Spinal cord (tissue), 10 donors: ENCODE results near the gene ARHGEF19. TPM values are rescaled to one million over a fixed set of nuclear protein-coding genes. Genes with fewer than 3 reads are reported as not detected.
A peak's percentile ranks its signal among the peaks of the same experiment; 100 is the strongest.
"Not testable (repeated sequence)": the region's sequence is repeated elsewhere in the genome, so short reads cannot be mapped to it uniquely, and the experiment has no call there.

Experiments used
- DNase-seq, 6 donors: peaks; one replicate each; pipeline versions ENCODE4 v3.0.0 to v3.0.0-alpha.2; 2013 to 2015; ENCODE audit warnings: low spot score in 6 of 6, low read depth in 4 of 6
- H3K27ac ChIP-seq: one replicate; pipeline ENCODE4 v1.5.1; 2013; ENCODE audit warnings: low read depth, low read length, control low read depth
- H3K27me3 ChIP-seq: one replicate; pipeline ENCODE4 v1.6.1; 2013; ENCODE audit warnings: low read length; ENCODE audit not compliant: control insufficient read depth, insufficient read depth
- H3K36me3 ChIP-seq: one replicate; pipeline ENCODE4 v1.6.1; 2013; ENCODE audit warnings: low read length; ENCODE audit not compliant: control insufficient read depth, insufficient read depth
- H3K4me1 ChIP-seq: one replicate; pipeline ENCODE4 v1.6.1; 2013; ENCODE audit warnings: low read length; ENCODE audit not compliant: control insufficient read depth, insufficient read depth
- H3K4me3 ChIP-seq: one replicate; pipeline ENCODE4 v1.5.1; 2013; ENCODE audit warnings: low read depth, low read length, control low read depth
- H3K9me3 ChIP-seq: one replicate; pipeline ENCODE4 v1.6.1; 2013; ENCODE audit warnings: low read length; ENCODE audit not compliant: control insufficient read depth, insufficient read depth
- WGBS: methylation state at CpG from one replicate; pipeline ENCODE4 v1.1.5; 2013; ENCODE audit warnings: missing lambda C conversion rate; ENCODE audit not compliant: insufficient coverage; 5-methylcytosine and 5-hydroxymethylcytosine counted together
- polyA plus RNA-seq, 2 donors: library from polyadenylated mRNA; unstranded; fragments of 120-200 nt; gene quantifications; one replicate each; pipeline ENCODE4 v1.2.1, GENCODE V29; 2013; ENCODE audit not compliant: insufficient read length in 2 of 2
- total RNA-seq, 2 donors: library from RNA; depleted of rRNA in 1 of 2; stranded (reverse); fragments of 120-200 nt in 1 of 2; fragments of >200 nt in 1 of 2; gene quantifications; one replicate each; pipeline versions ENCODE4 v1.2.3 to v1.2.4, GENCODE V29; 2013 to 2014
- donor health status: healthy.

Gene ARHGEF19
- total and polyA plus RNA-seq, 4 donors = 1.6 to 5.1 (median 2.5) TPM

DNA sequence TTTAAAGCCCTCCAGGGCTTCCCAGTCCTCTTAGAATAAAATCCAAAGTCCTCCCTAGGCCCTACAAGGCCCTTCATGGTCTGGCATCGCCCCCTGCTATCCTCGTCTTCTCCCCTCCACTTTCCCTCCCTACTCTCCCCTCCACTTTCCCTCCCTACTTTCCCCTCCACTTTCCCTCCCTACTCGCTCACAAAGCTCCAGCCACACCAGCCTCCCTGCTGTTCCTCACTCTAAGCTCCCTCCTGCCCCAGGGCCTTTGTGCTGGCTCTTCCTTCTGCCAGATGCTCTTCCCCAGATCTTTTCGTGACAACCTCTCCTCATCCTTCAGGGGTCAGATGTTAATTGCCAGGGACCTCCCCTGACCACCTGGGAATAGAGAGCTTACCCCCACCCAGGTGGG, 12.8 kb downstream of the ARHGEF19 start:
- 71% methylated on average over 4 of the region's 4 CpGs for WGBS
- no peak overlapping the region for H3K27ac ChIP-seq
- no peaks in the 10 kb centered on the region for H3K4me1 ChIP-seq
- H3K36me3 ChIP-seq = peaks cover 5% of the 10 kb centered on the region
- H3K27me3 ChIP-seq = no peaks in the 10 kb centered on the region
- no peak overlapping the region for H3K4me3 ChIP-seq
- DNase-seq = no peak
- peaks cover 1% of the 10 kb centered on the region for H3K9me3 ChIP-seq

DNA sequence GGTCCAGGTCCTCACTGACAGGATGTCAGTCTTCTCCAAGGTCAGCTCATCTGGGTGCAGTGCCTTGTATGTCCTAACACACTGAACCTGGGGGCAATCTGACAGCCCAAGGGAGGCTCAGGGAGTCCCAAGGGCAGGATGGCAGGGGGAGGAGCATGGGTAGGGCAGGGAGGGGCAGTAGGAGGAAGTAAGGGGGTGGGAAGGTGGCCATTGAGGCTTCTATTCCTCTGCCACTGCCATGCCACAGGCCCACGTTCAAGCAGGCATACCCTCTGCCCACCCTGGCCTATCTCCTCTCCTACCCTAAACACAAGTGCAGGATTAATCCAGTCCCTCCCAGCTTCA, 13.3 kb downstream of the ARHGEF19 start:
- 91% methylated on average over 1 of the region's 1 CpG for WGBS
- DNase-seq = no peak
- Histone ChIP-seq H3K27ac (no peak overlapping the region), H3K36me3 (peaks cover 5% of the 10 kb centered on the region), H3K27me3 (no peaks in the 10 kb centered on the region), H3K9me3 (peaks cover 1% of the 10 kb centered on the region), H3K4me1 (no peaks in the 10 kb centered on the region), H3K4me3 (no peak overlapping the region)

GRCh38 chr1:16198444-16199156, 13.9 kb downstream of the ARHGEF19 start:
- no peak for DNase-seq
- H3K9me3 ChIP-seq = peaks cover 1% of the 10 kb centered on the region
- peaks cover 5% of the 10 kb centered on the region for H3K36me3 ChIP-seq
- no peak overlapping the region for H3K4me3 ChIP-seq
- H3K27ac ChIP-seq = no peak overlapping the region
- WGBS = 95% methylated on average over 8 of the region's 8 CpGs
- H3K27me3 ChIP-seq = no peaks in the 10 kb centered on the region
- no peaks in the 10 kb centered on the region for H3K4me1 ChIP-seq

DNA sequence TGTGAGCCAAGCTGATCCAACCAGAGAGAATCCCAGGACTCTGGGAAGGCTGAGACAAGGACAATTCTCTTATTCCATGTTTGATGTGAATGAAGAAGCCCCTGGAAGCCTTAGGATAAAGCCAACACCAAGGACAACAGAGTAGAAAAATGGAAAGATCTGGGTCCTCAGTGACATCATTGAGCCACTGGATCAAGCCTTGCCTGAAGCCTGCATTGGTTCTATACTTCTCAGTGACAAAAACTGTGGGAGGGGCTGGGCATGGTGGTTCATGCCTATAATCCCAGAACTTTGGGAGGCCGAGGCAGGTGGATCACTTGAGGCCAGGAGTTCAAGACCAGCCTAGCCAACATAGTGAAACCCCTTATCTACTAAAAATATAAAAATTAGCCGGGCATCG, 15.6 kb downstream of the ARHGEF19 start:
- H3K4me3 ChIP-seq = no peak overlapping the region
- no peak for DNase-seq
- H3K36me3 ChIP-seq = no peaks in the 10 kb centered on the region
- peaks cover 1% of the 10 kb centered on the region for H3K9me3 ChIP-seq
- H3K4me1 ChIP-seq = peaks cover 4% of the 10 kb centered on the region
- H3K27ac ChIP-seq = no peak overlapping the region
- WGBS = no CpG with 5 or more reads among the region's 3 CpGs
- H3K27me3 ChIP-seq = no peaks in the 10 kb centered on the region

DNA sequence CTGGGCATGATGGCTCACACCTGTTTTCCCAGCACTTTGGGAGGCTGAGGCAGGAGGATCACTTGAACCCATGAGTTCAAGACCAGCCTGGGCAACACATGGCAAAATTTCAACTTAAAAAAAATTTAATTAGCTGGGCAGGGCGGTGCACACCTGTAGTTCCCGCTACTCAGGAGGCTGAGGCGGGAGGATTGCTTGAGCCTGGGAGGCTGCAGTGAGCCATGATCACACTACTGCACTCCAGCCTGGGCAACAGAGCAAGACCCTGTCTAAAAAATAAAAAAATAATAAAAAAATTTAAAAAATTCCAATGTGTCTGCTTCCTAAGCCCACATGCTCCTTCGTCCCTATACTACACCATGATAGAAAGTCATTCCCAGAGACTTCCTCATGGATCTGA, 16.3 kb downstream of the ARHGEF19 start:
- not testable (repeated sequence) for H3K27me3 ChIP-seq, H3K27ac ChIP-seq, H3K4me3 ChIP-seq, H3K36me3 ChIP-seq, DNase-seq, H3K9me3 ChIP-seq
- 100% methylated on average over 4 of the region's 4 CpGs for WGBS
- H3K4me1 ChIP-seq = peaks cover 11% of the 10 kb centered on the region

GRCh38 chr1:16195518-16195905, 16.9 kb downstream of the ARHGEF19 start:
- no peak for DNase-seq
- Histone ChIP-seq H3K4me3 (no peak overlapping the region), H3K36me3 (no peaks in the 10 kb centered on the region), H3K27ac (no peak overlapping the region), H3K4me1 (peaks cover 15% of the 10 kb centered on the region), H3K27me3 (no peaks in the 10 kb centered on the region), H3K9me3 (peaks cover 1% of the 10 kb centered on the region)
- 100% methylated on average over 3 of the region's 7 CpGs for WGBS

- no peak overlapping the region for H3K4me3 ChIP-seq
- no peaks in the 10 kb centered on the region for H3K27me3 ChIP-seq
- no peak overlapping the region for H3K27ac ChIP-seq
- H3K4me1 ChIP-seq = peaks cover 34% of the 10 kb centered on the region
- no peak for DNase-seq
- WGBS = 57% methylated on average over 3 of the region's 6 CpGs
- H3K36me3 ChIP-seq = no peaks in the 10 kb centered on the region
- H3K9me3 ChIP-seq = peaks cover 1% of the 10 kb centered on the region
Observed at GRCh38 chr1:16191916-16192546, 20.4 kb downstream of the ARHGEF19 start.

DNA sequence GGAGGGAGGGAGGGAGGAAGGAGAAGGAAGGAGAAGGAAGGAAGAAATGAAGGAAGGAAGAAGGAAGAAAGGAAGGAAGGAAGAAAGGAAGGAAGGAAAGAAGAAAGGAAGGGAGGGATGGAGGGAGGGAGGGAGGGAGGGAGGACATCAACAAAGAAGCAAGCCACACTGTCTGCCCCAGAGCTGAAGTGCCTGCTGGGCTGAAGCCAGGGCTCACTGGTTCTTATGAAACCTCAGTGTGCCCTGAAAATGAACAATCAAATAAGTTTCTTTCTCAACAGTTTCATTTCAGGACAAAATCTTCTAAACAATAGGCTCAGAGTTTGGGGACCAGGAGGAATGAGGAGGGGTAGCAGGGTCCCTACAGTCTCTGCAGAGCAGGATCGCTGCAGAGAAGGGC, 21.1 kb downstream of the ARHGEF19 start:
- DNase-seq = no peak
- Histone ChIP-seq H3K9me3 (no peaks in the 10 kb centered on the region), H3K4me1 (peaks cover 34% of the 10 kb centered on the region), H3K27ac (no peak overlapping the region), H3K27me3 (no peaks in the 10 kb centered on the region), H3K4me3 (no peak overlapping the region), H3K36me3 (no peaks in the 10 kb centered on the region)
- WGBS = 100% methylated on average over 1 of the region's 1 CpG

DNA sequence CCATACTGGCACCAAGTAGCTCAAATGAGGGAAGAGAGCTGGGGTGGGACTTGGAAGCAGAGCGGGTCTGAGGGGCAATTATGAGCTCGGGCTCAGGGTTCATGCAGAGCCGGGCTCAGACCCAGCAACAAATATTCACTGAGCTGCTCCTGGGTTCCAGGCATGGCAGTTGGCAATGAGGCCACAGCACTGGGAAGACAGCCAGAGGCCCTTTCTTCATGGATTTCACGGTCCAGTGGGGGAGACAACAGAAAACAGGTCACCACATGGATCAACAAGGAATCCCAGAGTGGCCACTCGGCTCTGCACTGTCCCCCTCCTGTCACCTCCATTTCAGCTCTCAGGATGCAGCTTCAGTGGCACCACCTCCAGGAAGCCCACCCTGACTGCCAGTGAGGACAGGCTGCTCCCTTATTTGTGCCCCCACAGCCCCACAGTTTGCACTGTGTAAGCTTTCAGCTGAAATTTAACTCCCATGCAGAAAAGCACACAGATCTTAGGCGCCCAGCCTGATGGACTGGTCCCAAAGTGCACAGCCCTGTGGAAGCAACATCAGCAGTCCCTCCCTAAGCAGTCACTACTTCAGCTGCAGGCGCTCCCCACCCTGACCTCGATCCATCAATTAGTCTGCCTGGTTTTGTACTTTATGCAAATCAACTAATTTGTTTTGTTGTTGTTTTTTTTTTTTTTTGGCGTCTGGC, 22.4 kb downstream of the ARHGEF19 start:
- H3K27me3 ChIP-seq = no peaks in the 10 kb centered on the region
- H3K4me1 ChIP-seq = peaks cover 34% of the 10 kb centered on the region
- H3K4me3 ChIP-seq = no peak overlapping the region
- no peaks in the 10 kb centered on the region for H3K36me3 ChIP-seq
- peak in 5 of 6 donors; percentile 69 to 94 (median 81) for DNase-seq
- H3K27ac ChIP-seq = no peak overlapping the region
- no peaks in the 10 kb centered on the region for H3K9me3 ChIP-seq
- 25% methylated on average over 6 of the region's 9 CpGs for WGBS

GRCh38 chr1:16189003-16189402, 23.4 kb downstream of the ARHGEF19 start:
- Histone ChIP-seq H3K9me3 (no peaks in the 10 kb centered on the region), H3K27ac (peak overlapping the region; percentile 40), H3K4me3 (no peak overlapping the region), H3K36me3 (no peaks in the 10 kb centered on the region), H3K4me1 (peaks cover 34% of the 10 kb centered on the region), H3K27me3 (no peaks in the 10 kb centered on the region)
- no peak for DNase-seq
- WGBS = 48% methylated on average over 4 of the region's 6 CpGs
